ENCODE measurements around the gene RFX6.

RFX6 gene

DNA sequence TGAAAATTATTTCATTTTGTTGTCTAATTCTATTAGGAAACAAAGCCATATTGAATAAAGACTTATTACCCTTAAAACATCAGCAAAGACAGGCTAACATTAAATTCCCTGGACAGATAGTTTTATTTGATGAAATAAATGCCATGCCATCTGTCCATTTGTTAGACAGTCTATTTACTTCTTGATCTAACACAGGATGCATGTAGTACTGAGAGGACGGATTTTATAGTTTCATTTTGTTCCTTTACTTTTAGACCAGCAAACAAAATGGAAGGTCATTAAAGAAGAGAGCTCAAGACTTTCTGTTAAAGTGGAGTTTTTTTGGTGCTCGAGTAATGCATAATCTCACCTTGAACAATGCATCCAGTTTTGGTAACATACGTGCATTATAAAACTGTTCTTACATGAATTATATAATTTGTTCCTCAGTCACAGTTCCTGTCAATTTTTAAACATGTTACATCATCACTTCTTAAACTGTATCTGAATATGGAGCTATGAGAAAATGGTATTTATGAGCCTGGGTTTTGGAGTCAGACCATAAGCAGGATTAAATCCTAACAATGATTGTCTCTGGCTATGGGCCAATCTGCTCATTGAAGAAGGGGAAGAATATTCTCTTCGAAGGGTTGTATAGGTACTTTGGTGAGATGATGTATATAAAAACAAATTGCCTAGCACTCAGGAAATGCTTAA, 46.0 kb downstream of the RFX6 start:
- no peak overlapping the region for H3K4me2 ChIP-seq (ENCODE audit: low read depth, low read length, poor library complexity, severe bottlenecking)
- no peak overlapping the region for H3K9ac ChIP-seq (ENCODE audit: low read length)
- no peaks in the 10 kb centered on the region for H3F3A ChIP-seq (ENCODE audit: insufficient read depth)
- no peak overlapping the region for H3K4me3 ChIP-seq (ENCODE audit: insufficient read depth, low read length, poor library complexity, severe bottlenecking)
- H3K9me2 ChIP-seq (replicated peaks; ENCODE audit: insufficient read depth, low read length): no peaks in the 10 kb centered on the region
- TF ChIP-seq, protein P1, sequence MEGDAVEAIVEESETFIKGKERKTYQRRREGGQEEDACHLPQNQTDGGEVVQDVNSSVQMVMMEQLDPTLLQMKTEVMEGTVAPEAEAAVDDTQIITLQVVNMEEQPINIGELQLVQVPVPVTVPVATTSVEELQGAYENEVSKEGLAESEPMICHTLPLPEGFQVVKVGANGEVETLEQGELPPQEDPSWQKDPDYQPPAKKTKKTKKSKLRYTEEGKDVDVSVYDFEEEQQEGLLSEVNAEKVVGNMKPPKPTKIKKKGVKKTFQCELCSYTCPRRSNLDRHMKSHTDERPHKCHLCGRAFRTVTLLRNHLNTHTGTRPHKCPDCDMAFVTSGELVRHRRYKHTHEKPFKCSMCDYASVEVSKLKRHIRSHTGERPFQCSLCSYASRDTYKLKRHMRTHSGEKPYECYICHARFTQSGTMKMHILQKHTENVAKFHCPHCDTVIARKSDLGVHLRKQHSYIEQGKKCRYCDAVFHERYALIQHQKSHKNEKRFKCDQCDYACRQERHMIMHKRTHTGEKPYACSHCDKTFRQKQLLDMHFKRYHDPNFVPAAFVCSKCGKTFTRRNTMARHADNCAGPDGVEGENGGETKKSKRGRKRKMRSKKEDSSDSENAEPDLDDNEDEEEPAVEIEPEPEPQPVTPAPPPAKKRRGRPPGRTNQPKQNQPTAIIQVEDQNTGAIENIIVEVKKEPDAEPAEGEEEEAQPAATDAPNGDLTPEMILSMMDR (IDR thresholded peaks at IDR 0.05; ENCODE audit: insufficient read depth, low read length, poor library complexity, severe bottlenecking): no peak
- TF ChIP-seq EZH2phosphoT487 (conservative IDR thresholded peaks at IDR 0.05; ENCODE audit: low read length): no peak
- H3K36me3 ChIP-seq (ENCODE audit: low read length): no peaks in the 10 kb centered on the region
- H3K27ac ChIP-seq (ENCODE audit: low read depth, low read length): no peak overlapping the region
- no peaks in the 10 kb centered on the region for H3K9me3 ChIP-seq (ENCODE audit: insufficient read depth, low read length)
- no peak overlapping the region for H2AFZ ChIP-seq (ENCODE audit: low read depth, low read length, severe bottlenecking)
- no peaks in the 10 kb centered on the region for H3K27me3 ChIP-seq (ENCODE audit: low read length)
- H3K79me2 ChIP-seq (ENCODE audit: insufficient read depth, low read length): no peaks in the 10 kb centered on the region
- no peaks in the 10 kb centered on the region for H4K20me1 ChIP-seq (ENCODE audit: low read depth, low read length)

DNA sequence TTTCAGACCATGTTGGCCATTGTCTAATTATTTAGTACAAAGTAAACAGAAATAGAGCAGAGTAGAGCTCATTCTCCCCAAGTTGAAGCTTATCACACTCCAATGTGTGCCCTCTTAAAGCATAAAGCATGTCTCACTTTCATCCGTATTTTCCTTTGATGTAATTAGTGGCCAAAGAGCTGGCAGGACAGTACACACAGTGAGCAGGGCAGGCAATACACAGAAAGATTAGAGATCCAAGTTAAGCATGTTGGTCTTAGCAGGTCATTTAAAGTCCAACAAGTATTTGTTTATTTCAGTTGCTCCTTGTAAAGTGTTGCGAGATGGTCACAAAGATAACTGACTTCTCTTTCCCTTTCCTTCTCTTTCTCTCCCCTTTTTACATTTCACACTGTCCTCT, 47.2 kb downstream of the RFX6 start:
- no peak overlapping the region for H2AFZ ChIP-seq (ENCODE audit: low read depth, low read length, severe bottlenecking)
- H3K36me3 ChIP-seq (ENCODE audit: low read length): no peaks in the 10 kb centered on the region
- TF ChIP-seq, protein P1 (IDR thresholded peaks at IDR 0.05; ENCODE audit: insufficient read depth, low read length, poor library complexity, severe bottlenecking): no peak
- no peak for TF ChIP-seq EZH2phosphoT487 (conservative IDR thresholded peaks at IDR 0.05; ENCODE audit: low read length)
- no peaks in the 10 kb centered on the region for H3K79me2 ChIP-seq (ENCODE audit: insufficient read depth, low read length)
- H3K9me3 ChIP-seq (ENCODE audit: insufficient read depth, low read length): no peaks in the 10 kb centered on the region
- H4K20me1 ChIP-seq (ENCODE audit: low read depth, low read length): no peaks in the 10 kb centered on the region
- H3K4me3 ChIP-seq (ENCODE audit: insufficient read depth, low read length, poor library complexity, severe bottlenecking): no peak overlapping the region
- no peaks in the 10 kb centered on the region for H3F3A ChIP-seq (ENCODE audit: insufficient read depth)
- no peak overlapping the region for H3K9ac ChIP-seq (ENCODE audit: low read length)
- H3K27me3 ChIP-seq (ENCODE audit: low read length): no peaks in the 10 kb centered on the region
- H3K9me2 ChIP-seq (replicated peaks; ENCODE audit: insufficient read depth, low read length): no peaks in the 10 kb centered on the region
- no peak overlapping the region for H3K4me2 ChIP-seq (ENCODE audit: low read depth, low read length, poor library complexity, severe bottlenecking)
- H3K27ac ChIP-seq (ENCODE audit: low read depth, low read length): no peak overlapping the region

DNA sequence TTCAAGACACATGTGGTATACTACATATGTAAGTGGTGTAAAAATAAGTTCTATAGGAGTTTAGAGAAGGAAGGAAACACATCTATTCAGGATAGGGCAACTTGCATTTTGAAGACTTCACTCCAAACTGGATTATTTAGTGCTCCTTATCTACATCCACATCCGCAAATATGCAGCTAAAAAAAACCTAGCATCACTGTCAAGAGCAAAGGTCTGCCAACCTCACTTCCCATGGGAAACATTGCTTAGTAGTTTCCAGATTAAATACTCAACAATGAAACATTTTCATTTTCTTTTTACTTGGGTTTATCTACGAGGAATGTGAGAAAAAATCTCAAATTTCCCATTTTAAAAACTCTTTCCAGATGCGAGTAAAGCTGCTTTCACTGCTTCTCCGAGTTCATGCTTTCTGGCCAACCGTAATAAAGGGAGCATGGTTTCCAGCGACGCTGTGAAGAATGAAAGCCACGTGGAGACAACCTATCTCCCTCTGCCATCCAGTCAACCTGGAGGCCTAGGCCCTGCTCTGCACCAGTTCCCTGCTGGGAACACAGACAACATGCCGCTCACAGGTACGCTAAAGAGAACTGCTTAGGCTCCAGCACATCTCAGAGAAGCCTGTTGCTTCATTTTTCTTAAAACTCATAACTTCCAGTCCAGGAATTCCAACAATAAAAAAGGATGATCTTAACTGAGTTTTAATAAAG, 48.2 kb downstream of the RFX6 start:
- no peak overlapping the region for H3K4me2 ChIP-seq (ENCODE audit: low read depth, low read length, poor library complexity, severe bottlenecking)
- H3K36me3 ChIP-seq (ENCODE audit: low read length): no peaks in the 10 kb centered on the region

More for the DNA sequence above, 48.2 kb downstream of the RFX6 start:
- Histone ChIP-seq H3F3A (ENCODE audit: insufficient read depth) (no peaks in the 10 kb centered on the region), H3K79me2 (ENCODE audit: insufficient read depth, low read length) (no peaks in the 10 kb centered on the region), H2AFZ (ENCODE audit: low read depth, low read length, severe bottlenecking) (no peak overlapping the region), H3K9me3 (ENCODE audit: insufficient read depth, low read length) (no peaks in the 10 kb centered on the region), H4K20me1 (ENCODE audit: low read depth, low read length) (no peaks in the 10 kb centered on the region), H3K27ac (ENCODE audit: low read depth, low read length) (no peak overlapping the region), H3K9ac (ENCODE audit: low read length) (no peak overlapping the region), H3K27me3 (ENCODE audit: low read length) (no peaks in the 10 kb centered on the region), H3K4me3 (ENCODE audit: insufficient read depth, low read length, poor library complexity, severe bottlenecking) (no peak overlapping the region), H3K9me2 (replicated peaks; ENCODE audit: insufficient read depth, low read length) (no peaks in the 10 kb centered on the region)
- TF ChIP-seq, protein P1 (IDR thresholded peaks at IDR 0.05; ENCODE audit: insufficient read depth, low read length, poor library complexity, severe bottlenecking): no peak
- TF ChIP-seq EZH2phosphoT487 (conservative IDR thresholded peaks at IDR 0.05; ENCODE audit: low read length): no peak

All from SU-DHL-6 (cell line).